Measurements from ENCODE around the gene PTP4A2. TPM values are rescaled to one million over a fixed set of nuclear protein-coding genes. Genes with fewer than 3 reads are reported as not detected.

Gene PTP4A2
- polyA plus RNA-seq, 1 experiment: 239 TPM

DNA sequence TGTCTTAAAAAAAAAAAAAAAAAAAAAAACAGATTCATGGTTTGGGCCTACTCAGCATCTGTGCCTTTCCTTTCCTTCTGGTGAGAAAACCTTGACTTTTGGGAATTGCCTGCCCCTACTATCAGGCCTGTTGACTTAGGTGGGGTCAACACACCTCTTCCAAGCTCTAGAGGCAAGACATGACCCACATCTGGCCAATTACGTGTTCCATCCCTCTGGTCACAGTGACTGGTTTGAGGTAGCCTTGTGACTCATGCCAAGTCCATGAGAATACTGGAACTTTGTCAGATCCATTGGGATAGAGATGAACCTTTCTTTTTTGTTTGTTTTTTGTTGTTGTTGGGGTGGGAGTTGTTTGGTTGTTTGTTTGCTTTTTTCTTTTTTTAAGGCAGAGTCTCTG is 38.2 kb upstream of the PTP4A2 start:
- H3K4me3 ChIP-seq (ENCODE audit: low read depth, low read length): no peak overlapping the region
- POLR2A ChIA-PET: no interaction called here
- H3K36me3 ChIP-seq (ENCODE audit: control insufficient read depth, insufficient read depth, low read length): no peaks in the 10 kb centered on the region
- peaks cover 2% of the 10 kb centered on the region; the same call in 1 of the 2 replicates for H3K27me3 ChIP-seq (ENCODE audit: control insufficient read depth, insufficient read depth, low read length)
- no peak for DNase-seq (ENCODE audit: low read depth)
- TF ChIP-seq, protein P1, sequence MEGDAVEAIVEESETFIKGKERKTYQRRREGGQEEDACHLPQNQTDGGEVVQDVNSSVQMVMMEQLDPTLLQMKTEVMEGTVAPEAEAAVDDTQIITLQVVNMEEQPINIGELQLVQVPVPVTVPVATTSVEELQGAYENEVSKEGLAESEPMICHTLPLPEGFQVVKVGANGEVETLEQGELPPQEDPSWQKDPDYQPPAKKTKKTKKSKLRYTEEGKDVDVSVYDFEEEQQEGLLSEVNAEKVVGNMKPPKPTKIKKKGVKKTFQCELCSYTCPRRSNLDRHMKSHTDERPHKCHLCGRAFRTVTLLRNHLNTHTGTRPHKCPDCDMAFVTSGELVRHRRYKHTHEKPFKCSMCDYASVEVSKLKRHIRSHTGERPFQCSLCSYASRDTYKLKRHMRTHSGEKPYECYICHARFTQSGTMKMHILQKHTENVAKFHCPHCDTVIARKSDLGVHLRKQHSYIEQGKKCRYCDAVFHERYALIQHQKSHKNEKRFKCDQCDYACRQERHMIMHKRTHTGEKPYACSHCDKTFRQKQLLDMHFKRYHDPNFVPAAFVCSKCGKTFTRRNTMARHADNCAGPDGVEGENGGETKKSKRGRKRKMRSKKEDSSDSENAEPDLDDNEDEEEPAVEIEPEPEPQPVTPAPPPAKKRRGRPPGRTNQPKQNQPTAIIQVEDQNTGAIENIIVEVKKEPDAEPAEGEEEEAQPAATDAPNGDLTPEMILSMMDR (IDR thresholded peaks at IDR 0.05; ENCODE audit: insufficient read depth, low read depth, low read length): no peak
- CTCF ChIA-PET: interaction anchor here (0.9 to 2.6 kb wide), 6 partner anchors 7 to 138 kb away, joined by 3 to 20 read pairs (median 4); no protein-coding TSS in a partner anchor

DNA sequence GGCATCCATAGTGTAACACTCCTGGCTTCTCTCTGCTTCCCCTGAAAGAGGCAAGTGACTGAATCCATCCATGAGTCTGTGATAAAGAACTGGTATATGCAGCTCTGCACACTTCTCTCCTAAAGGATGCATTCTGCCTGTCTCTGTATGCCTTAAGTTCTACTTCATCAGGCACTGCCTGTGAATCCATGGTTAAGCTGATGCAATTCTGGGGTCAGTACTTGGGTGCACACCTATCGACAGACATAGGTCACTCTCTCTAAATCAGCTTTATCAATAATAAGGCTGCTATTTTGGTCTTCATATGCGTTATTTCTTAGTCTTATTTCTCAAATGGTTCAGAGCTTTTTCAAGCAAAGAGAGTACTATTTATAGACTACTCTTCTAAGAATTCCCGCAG is 32.7 kb upstream of the PTP4A2 start:
- no peak overlapping the region for H3K4me3 ChIP-seq (ENCODE audit: low read depth, low read length)

DNA sequence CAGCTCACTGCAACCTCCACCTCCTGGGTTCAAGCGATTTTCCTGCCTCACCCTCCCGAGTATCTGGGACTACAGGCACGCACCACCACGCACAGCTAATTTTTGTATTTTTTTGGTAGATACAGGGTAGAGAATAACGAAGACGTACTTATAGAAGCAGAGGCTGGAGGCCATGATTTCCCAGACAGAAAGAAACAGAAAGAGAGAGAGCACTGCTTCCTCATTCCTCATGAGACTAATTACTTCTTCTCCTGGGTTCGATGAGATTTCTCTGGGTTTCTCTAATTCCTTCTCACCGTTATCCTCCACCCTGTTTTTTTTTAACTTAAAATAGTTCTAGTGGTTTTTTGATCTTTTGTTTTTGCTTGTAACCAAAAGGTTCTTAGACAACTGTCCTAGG is 23.4 kb upstream of the PTP4A2 start:
- POLR2A ChIA-PET: no interaction called here
- TF ChIP-seq, protein P1 (IDR thresholded peaks at IDR 0.05; ENCODE audit: insufficient read depth, low read depth, low read length): no peak
- no peak overlapping the region for H3K4me3 ChIP-seq (ENCODE audit: low read depth, low read length)
- CTCF ChIA-PET: interaction anchor here (1.0 to 2.3 kb wide), 4 partner anchors 23 to 246 kb away, joined by 3 to 13 read pairs (median 8); partner anchors contain the start of gene PTP4A2
- no peak for DNase-seq (ENCODE audit: low read depth)
- no peaks in the 10 kb centered on the region for H3K36me3 ChIP-seq (ENCODE audit: control insufficient read depth, insufficient read depth, low read length)
- H3K27me3 ChIP-seq (ENCODE audit: control insufficient read depth, insufficient read depth, low read length): no peaks in the 10 kb centered on the region

More for the DNA sequence above, 32.7 kb upstream of the PTP4A2 start:
- ChIA-PET CTCF (interaction anchor here (0.6 to 1.3 kb wide), 4 partner anchors 33 to 345 kb away, joined by 3 to 4 read pairs (median 3); no protein-coding TSS in a partner anchor), POLR2A (interaction anchor here (0.5 kb wide), 1 partner anchor 30 kb away, joined by 8 read pairs; no protein-coding TSS in a partner anchor)
- Histone ChIP-seq H3K27me3 (ENCODE audit: control insufficient read depth, insufficient read depth, low read length) (peaks cover 2% of the 10 kb centered on the region; the same call in 1 of the 2 replicates), H3K36me3 (ENCODE audit: control insufficient read depth, insufficient read depth, low read length) (no peaks in the 10 kb centered on the region)
- TF ChIP-seq, protein P1 (IDR thresholded peaks at IDR 0.05; ENCODE audit: insufficient read depth, low read depth, low read length): no peak
- no peak for DNase-seq (ENCODE audit: low read depth)

DNA sequence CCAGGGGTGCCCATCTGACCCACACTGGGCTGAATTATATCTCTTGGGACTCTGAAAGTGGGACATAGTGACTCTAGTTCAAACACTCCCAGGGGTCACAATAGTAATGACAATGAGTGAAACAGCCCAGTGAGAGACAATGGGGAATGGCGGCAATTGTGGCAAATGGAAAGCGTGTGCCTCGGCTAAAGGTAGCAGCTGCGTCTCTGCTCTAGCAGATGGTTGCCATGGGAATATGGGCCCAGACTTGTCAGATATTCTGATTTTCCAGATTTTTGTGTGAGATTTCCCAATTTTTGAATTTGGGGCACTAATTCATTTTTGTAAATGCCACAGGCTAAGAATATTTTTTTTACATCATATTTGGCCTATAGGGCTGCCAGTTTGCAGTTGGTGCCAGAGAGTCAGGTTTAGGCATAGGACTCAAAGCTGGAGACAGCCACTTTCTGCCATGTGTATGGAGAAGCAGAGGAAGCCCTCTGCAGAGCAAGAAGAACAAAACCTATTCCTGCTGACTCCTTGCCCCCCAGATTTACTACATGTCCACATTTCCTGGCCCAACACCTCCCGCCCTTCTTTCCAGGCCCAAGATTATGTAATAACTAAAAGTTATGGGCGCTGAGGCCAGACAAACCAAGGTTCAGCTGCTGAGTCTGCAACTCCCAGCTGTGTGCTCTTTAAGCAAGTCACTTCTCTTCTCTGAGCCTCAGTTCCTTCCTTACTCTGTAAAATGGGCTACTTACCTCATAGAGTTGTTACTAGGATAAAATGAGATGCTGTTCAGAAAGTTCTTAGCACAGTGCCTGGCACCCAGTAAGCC is 21.6 kb upstream of the PTP4A2 start:
- DNase-seq (ENCODE audit: low read depth): no peak
- ChIA-PET POLR2A (no interaction called here), CTCF (interaction anchor here (1.3 to 1.4 kb wide), 2 partner anchors 144 to 197 kb away, joined by 3 to 4 read pairs; partner anchors contain the start of gene SPOCD1)
- TF ChIP-seq, protein P1 (IDR thresholded peaks at IDR 0.05; ENCODE audit: insufficient read depth, low read depth, low read length): no peak
- no peaks in the 10 kb centered on the region for H3K36me3 ChIP-seq (ENCODE audit: control insufficient read depth, insufficient read depth, low read length)
- no peak overlapping the region for H3K4me3 ChIP-seq (ENCODE audit: low read depth, low read length)
- H3K27me3 ChIP-seq (ENCODE audit: control insufficient read depth, insufficient read depth, low read length): no peaks in the 10 kb centered on the region
